Smooth muscle cell (in vitro differentiated cells): ENCODE measurements around the gene NSD1. TPM values are rescaled to one million over a fixed set of nuclear protein-coding genes. Genes with fewer than 3 reads are reported as not detected.

Experiments
- DNase-seq: peaks from one replicate; lab custom pipeline; 2025; ENCODE audit not compliant: unreplicated experiment; lab: John Stamatoyannopoulos, UW
- H2AFZ ChIP-seq: fragments of 200-600 bp; sonication (generic); 2 replicates; pipeline ENCODE4 v1.6.0; 2016; ENCODE audit warnings: antibody characterized with exemption, low read depth, mild to moderate bottlenecking
- H3F3A ChIP-seq: fragments of 200-600 bp; sonication (generic); 2 replicates; pipeline ENCODE4 v1.6.0; 2017; ENCODE audit warnings: antibody characterized with exemption, low read depth
- H3K27ac ChIP-seq: fragments of 200-600 bp; sonication (generic); 2 replicates; pipeline ENCODE4 v1.5.1; 2016; ENCODE audit warnings: low read depth, mild to moderate bottlenecking
- H3K27me3 ChIP-seq: fragments of 200-600 bp; sonication (generic); 2 replicates; pipeline ENCODE4 v1.6.1; 2016; ENCODE audit warnings: low read depth, mild to moderate bottlenecking
- H3K36me3 ChIP-seq: fragments of 200-600 bp; sonication (generic); 2 replicates; pipeline ENCODE4 v1.5.1; 2016; ENCODE audit warnings: low read depth
- H3K4me1 ChIP-seq: fragments of 200-600 bp; sonication (generic); 2 replicates; pipeline ENCODE4 v1.5.1; 2016; ENCODE audit warnings: low read depth
- H3K4me2 ChIP-seq: fragments of 200-600 bp; sonication (generic); 2 replicates; pipeline ENCODE4 v1.6.0; 2016; ENCODE audit warnings: mild to moderate bottlenecking
- H3K4me3 ChIP-seq: fragments of 200-600 bp; sonication (generic); 2 replicates; pipeline ENCODE4 v1.5.1; 2016; ENCODE audit warnings: mild to moderate bottlenecking
- H3K79me2 ChIP-seq: fragments of 200-600 bp; sonication (generic); 2 replicates; pipeline ENCODE4 v1.6.0; 2016; ENCODE audit warnings: low read depth, mild to moderate bottlenecking
- H3K9ac ChIP-seq: fragments of 200-600 bp; sonication (generic); 2 replicates; pipeline ENCODE4 v1.6.0; 2016; ENCODE audit warnings: low read depth
- H3K9me3 ChIP-seq: fragments of 200-600 bp; sonication (generic); replicated peaks from 2 replicates; pipeline ENCODE4 v1.5.1; 2016; ENCODE audit warnings: low read depth
- H4K20me1 ChIP-seq: fragments of 200-600 bp; sonication (generic); 2 replicates; pipeline ENCODE4 v1.6.0; 2016; ENCODE audit warnings: low read depth
- WGBS: methylation state at CpG from one replicate; pipeline ENCODE4 v1.1.7; 2016; ENCODE audit warnings: low lambda C conversion rate; 5-methylcytosine and 5-hydroxymethylcytosine counted together
- polyA plus RNA-seq: library from polyadenylated mRNA; unstranded; fragments of >200 nt; fragmentation: Nextera tagmentation; extraction: Ambion mirVana; gene quantifications from 2 replicates; pipeline ENCODE4 v1.2.1, GENCODE V29; 2016
- total RNA-seq: library from RNA; depleted of rRNA; stranded (reverse); fragments of >200 nt; gene quantifications from 2 replicates; pipeline ENCODE4 v1.2.3, GENCODE V29; 2014
- TF ChIP-seq, protein P1 (sequence below): fragments of 200-600 bp; sonication (generic); IDR thresholded peaks from 2 replicates; pipeline ENCODE4 v1.5.1; 2017; ENCODE audit warnings: borderline replicate concordance, mild to moderate bottlenecking, antibody characterized with exemption; ENCODE audit not compliant: insufficient read depth, poor library complexity, severe bottlenecking

Gene NSD1
- total and polyA plus RNA-seq, 2 experiments from 2014 or later = 22.6 to 38.2 TPM

DNA sequence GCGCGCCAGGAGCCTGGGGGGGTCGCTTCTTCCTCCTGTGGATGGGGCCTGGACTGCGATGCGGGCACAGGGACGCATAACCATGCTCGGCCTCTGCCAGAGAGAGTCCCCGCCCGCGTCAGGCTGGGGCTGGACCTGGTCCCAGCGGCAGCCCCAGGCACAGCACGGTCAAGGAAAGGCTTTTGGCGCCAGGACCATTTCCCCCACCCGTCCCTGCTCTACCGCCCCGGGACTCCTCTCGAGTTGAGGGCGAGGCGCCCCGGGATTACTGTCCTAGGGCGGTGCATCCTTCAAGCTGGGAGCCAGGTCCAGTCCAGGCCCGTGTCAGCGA, 177.8 kb downstream of the NSD1 start:
- Histone ChIP-seq H2AFZ (no peak overlapping the region), H3K9ac (peak overlapping the region; percentile 45), H3K36me3 (no peaks in the 10 kb centered on the region), H3K27ac (no peak overlapping the region), H3F3A (no peaks in the 10 kb centered on the region), H3K4me2 (peak overlapping the region; percentile 96), H3K4me1 (no peaks in the 10 kb centered on the region), H3K9me3 (no peaks in the 10 kb centered on the region), H4K20me1 (peaks cover 40% of the 10 kb centered on the region), H3K27me3 (no peaks in the 10 kb centered on the region), H3K79me2 (no peaks in the 10 kb centered on the region), H3K4me3 (peak overlapping the region; percentile 71)
- TF ChIP-seq, protein P1, sequence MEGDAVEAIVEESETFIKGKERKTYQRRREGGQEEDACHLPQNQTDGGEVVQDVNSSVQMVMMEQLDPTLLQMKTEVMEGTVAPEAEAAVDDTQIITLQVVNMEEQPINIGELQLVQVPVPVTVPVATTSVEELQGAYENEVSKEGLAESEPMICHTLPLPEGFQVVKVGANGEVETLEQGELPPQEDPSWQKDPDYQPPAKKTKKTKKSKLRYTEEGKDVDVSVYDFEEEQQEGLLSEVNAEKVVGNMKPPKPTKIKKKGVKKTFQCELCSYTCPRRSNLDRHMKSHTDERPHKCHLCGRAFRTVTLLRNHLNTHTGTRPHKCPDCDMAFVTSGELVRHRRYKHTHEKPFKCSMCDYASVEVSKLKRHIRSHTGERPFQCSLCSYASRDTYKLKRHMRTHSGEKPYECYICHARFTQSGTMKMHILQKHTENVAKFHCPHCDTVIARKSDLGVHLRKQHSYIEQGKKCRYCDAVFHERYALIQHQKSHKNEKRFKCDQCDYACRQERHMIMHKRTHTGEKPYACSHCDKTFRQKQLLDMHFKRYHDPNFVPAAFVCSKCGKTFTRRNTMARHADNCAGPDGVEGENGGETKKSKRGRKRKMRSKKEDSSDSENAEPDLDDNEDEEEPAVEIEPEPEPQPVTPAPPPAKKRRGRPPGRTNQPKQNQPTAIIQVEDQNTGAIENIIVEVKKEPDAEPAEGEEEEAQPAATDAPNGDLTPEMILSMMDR = no peak
- DNase-seq = no peak
- 0% methylated on average over 10 of the region's 23 CpGs for WGBS

DNA sequence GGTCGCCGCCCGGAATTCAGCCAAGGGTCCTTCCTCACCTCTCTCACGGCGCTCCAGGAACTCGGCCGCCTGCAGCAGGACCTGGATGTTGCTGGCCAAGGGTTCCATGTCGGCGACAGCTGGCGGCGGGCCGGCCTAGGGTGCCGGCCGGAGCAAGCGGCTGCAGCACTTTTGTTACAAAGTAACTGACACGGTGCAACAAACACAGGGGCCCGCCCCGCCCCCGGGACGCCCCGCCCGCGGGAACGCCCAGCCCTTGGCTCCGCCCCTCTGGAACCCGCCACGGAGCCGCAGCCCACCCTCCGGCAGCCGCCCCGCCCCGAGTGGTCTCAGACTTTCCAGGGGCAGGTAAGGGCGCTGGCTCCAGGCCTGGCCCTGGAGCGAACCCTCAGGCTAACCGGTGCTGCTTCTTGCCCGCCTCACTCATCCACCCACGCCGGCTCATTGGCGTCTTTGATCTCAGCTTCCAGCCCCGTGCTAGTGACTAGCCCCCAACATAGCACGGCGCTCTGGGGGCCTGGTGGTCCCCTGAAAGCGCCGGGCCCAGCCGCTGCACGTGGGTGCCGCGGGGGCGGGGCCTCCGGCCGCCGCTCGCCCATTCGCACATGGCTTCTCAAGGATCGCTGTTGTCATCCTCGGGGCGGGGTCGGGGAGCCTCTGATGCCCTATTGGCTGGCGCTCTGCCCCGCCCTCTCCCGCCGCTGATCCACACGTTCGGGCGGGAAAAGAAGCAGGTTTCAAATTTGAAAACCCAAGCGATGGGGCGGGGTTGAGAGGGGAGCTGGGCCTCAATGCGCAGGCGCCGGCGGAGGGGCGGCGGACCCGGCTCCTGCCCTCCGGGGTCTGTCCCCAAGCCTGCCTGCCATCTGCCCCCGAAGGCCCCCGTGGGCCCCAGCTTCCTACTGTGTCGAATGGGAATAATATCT, 178.4 kb downstream of the NSD1 start, which contains the start of gene MXD3:
MXD3 (minus strand) TSS at position 176 of the 926 bp plus-strand sequence; CDS start at position 108, 68 bp downstream.
- H3F3A ChIP-seq = no peaks in the 10 kb centered on the region
- peak within 1 kb of the TSS; percentile 71 for H3K4me3 ChIP-seq
- TF ChIP-seq, protein P1 = no peak
- no peaks in the 10 kb centered on the region for H3K79me2 ChIP-seq
- no peak within 1 kb of the TSS for H2AFZ ChIP-seq
- WGBS = 1% methylated on average over 58 of the region's 78 CpGs
- no peaks in the 10 kb centered on the region for H3K36me3 ChIP-seq
- H3K9ac ChIP-seq = peak within 1 kb of the TSS; percentile 45
- DNase-seq = peak; percentile 74
- H3K9me3 ChIP-seq = no peaks in the 10 kb centered on the region
- H4K20me1 ChIP-seq = peaks cover 40% of the 10 kb centered on the region
- peak within 1 kb of the TSS; percentile 55 for H3K27ac ChIP-seq
- no peaks in the 10 kb centered on the region for H3K4me1 ChIP-seq
- no peaks in the 10 kb centered on the region for H3K27me3 ChIP-seq
- H3K4me2 ChIP-seq = peak within 1 kb of the TSS; percentile 96

DNA sequence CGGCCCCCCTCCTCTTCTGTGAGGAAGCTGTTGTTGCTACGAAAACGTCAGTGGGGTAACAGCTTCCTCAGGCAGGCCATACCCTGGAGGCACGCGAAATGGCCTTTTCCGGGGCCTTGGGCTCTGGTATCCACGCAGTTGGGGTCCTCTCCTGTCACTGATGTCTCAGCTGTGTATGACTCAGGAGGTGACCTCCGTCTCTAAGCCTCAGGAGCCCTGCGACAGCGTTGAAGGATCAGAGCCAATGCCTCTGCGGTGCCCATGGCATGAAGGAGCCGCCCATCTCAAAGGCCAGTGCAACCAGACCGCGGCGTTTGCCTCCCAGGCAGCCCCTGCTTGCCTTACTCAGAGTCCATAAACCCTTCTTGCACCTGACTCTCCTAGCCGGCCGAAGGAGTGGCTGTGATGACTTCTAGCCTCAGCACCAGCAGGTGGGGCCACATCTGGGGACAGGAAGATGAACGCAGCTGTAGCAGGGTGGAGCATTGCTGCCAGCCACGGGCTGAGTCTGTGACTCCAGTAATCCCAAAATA, 179.1 kb downstream of the NSD1 start:
- peak overlapping the region; percentile 71 for H3K4me3 ChIP-seq
- no peak overlapping the region for H3K27ac ChIP-seq
- no peak for DNase-seq
- H3K4me2 ChIP-seq = peak overlapping the region; percentile 96
- no peaks in the 10 kb centered on the region for H3K9me3 ChIP-seq
- H4K20me1 ChIP-seq = peaks cover 46% of the 10 kb centered on the region
- no peaks in the 10 kb centered on the region for H3K4me1 ChIP-seq
- no peaks in the 10 kb centered on the region for H3K36me3 ChIP-seq
- no peaks in the 10 kb centered on the region for H3F3A ChIP-seq
- TF ChIP-seq, protein P1 = no peak
- WGBS = 7% methylated on average over 19 of the region's 19 CpGs
- H3K79me2 ChIP-seq = no peaks in the 10 kb centered on the region
- H2AFZ ChIP-seq = no peak overlapping the region
- no peak overlapping the region for H3K9ac ChIP-seq
- no peaks in the 10 kb centered on the region for H3K27me3 ChIP-seq
